HG02798 (cell line): ENCODE measurements around the gene USP36.

ENCODE experiments used
- ATAC-seq: cut with Tn5 transposase; IDR thresholded peaks from one replicate; pipeline ENCODE4 v1.9.1; 2021; ENCODE audit warnings: mild to moderate bottlenecking; ENCODE audit not compliant: unreplicated experiment, poor library complexity

USP36 gene

DNA sequence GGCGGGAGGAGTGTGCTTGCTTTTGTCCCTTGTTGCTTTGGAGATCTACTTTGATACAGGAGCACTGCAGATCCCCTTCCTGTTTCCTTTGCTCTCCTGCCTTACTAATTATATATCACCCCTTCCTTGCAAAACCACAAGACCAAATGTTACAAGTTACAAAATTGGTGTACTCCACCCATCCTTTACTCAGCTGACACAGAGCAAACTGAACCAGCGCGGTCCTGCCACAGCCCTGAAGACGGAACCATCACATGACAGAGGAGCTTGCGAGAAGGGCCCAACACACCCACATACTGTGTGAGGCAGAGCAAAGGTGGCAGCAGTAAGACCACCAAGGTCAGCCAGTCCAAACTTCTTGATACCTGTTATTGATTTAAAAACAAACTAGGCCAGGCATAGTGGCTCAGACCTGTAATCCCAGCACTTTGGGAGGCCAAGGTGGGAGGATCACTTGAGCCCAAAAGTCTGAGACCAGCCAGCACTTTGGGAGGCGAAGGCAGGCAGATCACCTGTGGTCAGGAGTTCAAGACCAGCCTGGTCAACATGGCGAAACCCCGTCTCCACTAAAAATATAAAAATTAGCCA is 91.8 kb downstream of the USP36 start:
- peak; percentile 61 for ATAC-seq

DNA sequence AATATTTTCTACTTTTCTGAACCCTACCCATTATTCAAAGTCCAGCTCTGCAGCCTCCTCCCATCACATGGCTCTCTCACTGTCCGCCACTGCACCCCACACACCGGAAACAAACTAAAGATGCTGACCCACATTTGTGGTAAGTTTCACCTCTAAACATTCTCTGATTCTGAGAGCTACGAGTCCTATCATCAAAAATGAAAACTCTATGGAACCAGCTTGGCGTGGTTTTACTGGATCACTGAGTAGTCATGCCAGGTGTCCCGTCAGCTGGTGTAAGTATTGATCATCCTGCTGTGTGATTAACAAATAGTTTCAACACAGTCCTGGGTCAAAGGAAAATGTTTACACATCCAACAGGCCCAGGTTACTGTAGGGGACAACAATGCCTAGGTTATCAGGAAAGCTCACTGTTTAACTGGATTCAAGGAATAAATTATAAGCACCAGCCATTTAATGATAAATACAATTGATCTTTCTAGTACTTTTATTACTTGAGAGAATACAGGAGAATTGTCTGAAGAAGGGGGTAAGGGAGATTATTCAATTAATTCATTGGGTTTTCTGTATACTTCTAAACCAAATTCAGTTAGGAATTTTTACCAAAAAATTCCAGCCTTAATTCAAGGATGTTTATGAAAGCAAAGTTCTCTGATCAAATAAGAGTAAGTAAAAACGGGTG is 92.4 kb downstream of the USP36 start:
- ATAC-seq = peak; percentile 54

DNA sequence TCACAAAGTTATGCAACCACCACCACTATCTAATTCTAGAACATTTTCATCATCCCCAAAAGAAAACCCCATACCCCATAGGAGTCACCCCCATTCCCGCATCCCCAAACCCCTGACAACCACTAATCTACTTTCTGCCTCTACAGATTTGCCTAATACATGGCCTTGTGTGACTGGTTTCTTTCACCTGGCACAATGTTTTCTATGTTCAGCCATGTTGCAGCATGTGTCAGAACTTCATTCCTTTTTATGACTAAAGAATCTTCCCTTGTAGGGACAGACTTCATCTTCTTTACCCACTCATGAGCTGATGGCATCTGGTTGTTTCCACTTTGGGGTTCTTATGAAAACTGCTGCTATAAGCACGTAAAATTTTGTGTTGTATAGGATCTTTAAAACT is 93.1 kb downstream of the USP36 start:
- ATAC-seq = no peak

GRCh38 chr17:78746949-78747269 is 93.7 kb downstream of the USP36 start:
- ATAC-seq = no peak

- no peak for ATAC-seq
Observed at GRCh38 chr17:78746263-78746948, 94.2 kb downstream of the USP36 start.
